ENCODE results near the gene KRT86. TPM values are rescaled to one million over a fixed set of nuclear protein-coding genes. Genes with fewer than 3 reads are reported as not detected.
A peak's percentile ranks its signal among the peaks of the same experiment; 100 is the strongest.

KRT86 gene
- polyA plus RNA-seq, 1 of the 3 experiments (the other 2 are of a cell fraction), result 0.56 TPM

- no peaks in the 10 kb centered on the region for H3K9me3 ChIP-seq
- TF ChIP-seq, protein P1, sequence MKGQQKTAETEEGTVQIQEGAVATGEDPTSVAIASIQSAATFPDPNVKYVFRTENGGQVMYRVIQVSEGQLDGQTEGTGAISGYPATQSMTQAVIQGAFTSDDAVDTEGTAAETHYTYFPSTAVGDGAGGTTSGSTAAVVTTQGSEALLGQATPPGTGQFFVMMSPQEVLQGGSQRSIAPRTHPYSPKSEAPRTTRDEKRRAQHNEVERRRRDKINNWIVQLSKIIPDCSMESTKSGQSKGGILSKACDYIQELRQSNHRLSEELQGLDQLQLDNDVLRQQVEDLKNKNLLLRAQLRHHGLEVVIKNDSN (IDR thresholded peaks at IDR 0.05; ENCODE audit: borderline replicate concordance, low read depth), result no peak
- TF ChIP-seq RFX5 (IDR thresholded peaks at IDR 0.05; ENCODE audit: low read length), result no peak
- TF ChIP-seq SMC3 (IDR thresholded peaks at IDR 0.05; ENCODE audit: low read depth, low read length), result no peak
- no peak for TF ChIP-seq TEAD4 (IDR thresholded peaks at IDR 0.05; ENCODE audit: borderline replicate concordance, insufficient read depth)
- no peak for TF ChIP-seq RAD21 (IDR thresholded peaks at IDR 0.05; ENCODE audit: low read length)
- TF ChIP-seq MAX (IDR thresholded peaks at IDR 0.05; ENCODE audit: low read depth), result no peak
- TF ChIP-seq GATA2 (CRISPR knock-in tag; IDR thresholded peaks at IDR 0.05), result no peak
- no peak for TF ChIP-seq JUND (IDR thresholded peaks at IDR 0.05)
- TF ChIP-seq RXRA (IDR thresholded peaks at IDR 0.05; ENCODE audit: borderline replicate concordance, low read depth), result no peak
- TF ChIP-seq FOSL2 (IDR thresholded peaks at IDR 0.05; ENCODE audit: borderline replicate concordance, low read depth), result no peak
- TF ChIP-seq, protein P2, sequence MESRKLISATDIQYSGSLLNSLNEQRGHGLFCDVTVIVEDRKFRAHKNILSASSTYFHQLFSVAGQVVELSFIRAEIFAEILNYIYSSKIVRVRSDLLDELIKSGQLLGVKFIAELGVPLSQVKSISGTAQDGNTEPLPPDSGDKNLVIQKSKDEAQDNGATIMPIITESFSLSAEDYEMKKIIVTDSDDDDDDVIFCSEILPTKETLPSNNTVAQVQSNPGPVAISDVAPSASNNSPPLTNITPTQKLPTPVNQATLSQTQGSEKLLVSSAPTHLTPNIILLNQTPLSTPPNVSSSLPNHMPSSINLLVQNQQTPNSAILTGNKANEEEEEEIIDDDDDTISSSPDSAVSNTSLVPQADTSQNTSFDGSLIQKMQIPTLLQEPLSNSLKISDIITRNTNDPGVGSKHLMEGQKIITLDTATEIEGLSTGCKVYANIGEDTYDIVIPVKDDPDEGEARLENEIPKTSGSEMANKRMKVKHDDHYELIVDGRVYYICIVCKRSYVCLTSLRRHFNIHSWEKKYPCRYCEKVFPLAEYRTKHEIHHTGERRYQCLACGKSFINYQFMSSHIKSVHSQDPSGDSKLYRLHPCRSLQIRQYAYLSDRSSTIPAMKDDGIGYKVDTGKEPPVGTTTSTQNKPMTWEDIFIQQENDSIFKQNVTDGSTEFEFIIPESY (IDR thresholded peaks at IDR 0.05; ENCODE audit: borderline replicate concordance, low read depth), result no peak
- TF ChIP-seq EP300 (IDR thresholded peaks at IDR 0.05; ENCODE audit: borderline replicate concordance in 1 of 2, low read depth in 1 of 2, low read length in 1 of 2), result no peak
- no peak for TF ChIP-seq NFIC (IDR thresholded peaks at IDR 0.05; ENCODE audit: borderline replicate concordance)
- TF ChIP-seq FOXJ3 (CRISPR knock-in tag; IDR thresholded peaks at IDR 0.05), result no peak
- TF ChIP-seq FOXM1 (IDR thresholded peaks at IDR 0.05; ENCODE audit: low read depth), result no peak
- no peak for TF ChIP-seq TAF1 (IDR thresholded peaks at IDR 0.05; ENCODE audit: borderline replicate concordance, low read depth, low read length)
- no peak for TF ChIP-seq RCOR1 (IDR thresholded peaks at IDR 0.05; ENCODE audit: low read length)
- TF ChIP-seq EZH2phosphoT487 (IDR thresholded peaks at IDR 0.05; ENCODE audit: borderline replicate concordance, low read depth), result no peak
- no peak for TF ChIP-seq TCF12 (IDR thresholded peaks at IDR 0.05)
- TF ChIP-seq NRF1 (IDR thresholded peaks at IDR 0.05; ENCODE audit: low read depth, low read length), result no peak
- 0 out of 2 replicates have a peak overlapping the region, but pooled peaks have one; percentile 2 for H3K4me2 ChIP-seq
- H3K36me3 ChIP-seq (replicated peaks in 1 of 2; ENCODE audit: control insufficient read depth in 1 of 2, insufficient read depth in 2 of 2, low read length in 1 of 2), result no peaks in the 10 kb centered on the region
- H3K27me3 ChIP-seq (ENCODE audit: insufficient read depth), result no peaks in the 10 kb centered on the region
- H3K9ac ChIP-seq, result no peak overlapping the region
- no peaks in the 10 kb centered on the region for H4K20me1 ChIP-seq (ENCODE audit: insufficient read depth)
- CTCF ChIA-PET, result interaction anchor here (0.6 to 2.2 kb wide), 14 partner anchors 8 to 129 kb away, joined by 3 to 9 read pairs (median 3); no protein-coding TSS in a partner anchor
- no peak overlapping the region for H3K4me3 ChIP-seq (ENCODE audit: low read depth in 2 of 2, low read length in 1 of 2)
- no peaks in the 10 kb centered on the region for H3K79me2 ChIP-seq (ENCODE audit: insufficient read depth)
- peaks cover 28% of the 10 kb centered on the region for H3F3A ChIP-seq (replicated peaks; ENCODE audit: insufficient read depth)
- POLR2A ChIA-PET, result no interaction called here
- H3K4me1 ChIP-seq (ENCODE audit: control insufficient read depth in 1 of 2, insufficient read depth in 2 of 2, low read depth in 1 of 2, low read length in 1 of 2), result peaks cover 0 to 14% of the 10 kb centered on the region in 2 experiments; a peak in 3 of 4 replicates
- no peaks in the 10 kb centered on the region for H3K9me2 ChIP-seq
- no peak overlapping the region for H2AFZ ChIP-seq (ENCODE audit: low read depth)
- H3K27ac ChIP-seq (ENCODE audit: low read depth in 2 of 2, low read length in 1 of 2), result peak overlapping the region in 1 of 2 experiments; percentile 58; a peak in 2 of 4 replicates
- DNase-seq, result no peak
- WGBS (ENCODE audit: low lambda C conversion rate), result 60% methylated on average over 3 of the region's 24 CpGs
These were observed 11.5 kb downstream of the KRT86 start for GRCh38 chr12:52285851-52286530.
